ENCODE results near the gene IQGAP1. TPM values are rescaled to one million over a fixed set of nuclear protein-coding genes. Genes with fewer than 3 reads are reported as not detected.

The IQGAP1 gene
- total and polyA plus RNA-seq, 4 donors: 83.0 to 396 (median 189) TPM

GRCh38 chr15:90470453-90470852 is 82.4 kb downstream of the IQGAP1 start:
- ATAC-seq (ENCODE audit: insufficient read depth, low FRiP score): no peak
- WGBS, 2 donors: 43 to 54% methylated on average over 1 of the region's 1 CpG
- Histone ChIP-seq H3K9ac (ENCODE audit: insufficient read depth in 1 of 2, low read length in 2 of 2) (no peak overlapping the region), H3K27me3 (ENCODE audit: control insufficient read depth in 3 of 3, insufficient read depth in 3 of 3, low read length in 2 of 3) (no peaks in the 10 kb centered on the region), H3K4me3 (no peak overlapping the region), H3K36me3 (ENCODE audit: control insufficient read depth in 4 of 4, insufficient read depth in 4 of 4, low read length in 4 of 4) (peaks cover 14 to 55% (median 36%) of the 10 kb centered on the region in 4 donors), H3K27ac (ENCODE audit: low read depth in 1 of 2, low read length in 1 of 2) (no peak overlapping the region), H3K9me3 (ENCODE audit: control insufficient read depth in 4 of 4, insufficient read depth in 3 of 4, low read length in 3 of 4) (no peaks in the 10 kb centered on the region), H3K4me1 (ENCODE audit: control insufficient read depth in 5 of 5, insufficient read depth in 5 of 5, low read length in 5 of 5) (peaks cover 0 to 12% (median 0%) of the 10 kb centered on the region in 5 donors)
- no peak for TF ChIP-seq CTCF (IDR thresholded peaks at IDR 0.05; ENCODE audit: control extremely low read depth, extremely low read depth)
- no peak for DNase-seq

DNA sequence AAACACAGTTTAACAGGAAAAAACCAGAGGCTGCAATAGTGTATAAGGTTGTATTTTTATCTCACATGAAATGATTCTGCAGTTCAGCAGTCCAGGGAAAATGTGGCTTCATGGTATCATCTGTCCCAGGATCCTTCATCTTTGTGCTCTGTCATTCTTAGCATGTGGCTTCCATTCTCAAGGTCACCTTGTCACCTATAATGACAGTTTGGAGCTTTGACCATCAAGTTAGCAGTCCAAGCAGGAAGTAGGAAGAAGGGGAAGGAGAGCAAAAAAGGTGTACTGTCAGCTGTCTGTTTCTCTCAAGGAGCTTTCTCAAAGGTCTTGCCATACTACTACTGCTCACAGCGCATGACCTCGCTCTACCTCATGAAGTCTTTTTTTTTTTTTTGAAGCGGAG is 83.1 kb downstream of the IQGAP1 start:
- no peak overlapping the region for H3K27ac ChIP-seq (ENCODE audit: low read depth in 1 of 2, low read length in 1 of 2)

GRCh38 chr15:90471769-90472168 is 83.7 kb downstream of the IQGAP1 start:
- DNase-seq (no peak), ATAC-seq (ENCODE audit: insufficient read depth, low FRiP score) (no peak)
- Histone ChIP-seq H3K27me3 (ENCODE audit: control insufficient read depth in 3 of 3, insufficient read depth in 3 of 3, low read length in 2 of 3) (no peaks in the 10 kb centered on the region), H3K36me3 (ENCODE audit: control insufficient read depth in 4 of 4, insufficient read depth in 4 of 4, low read length in 4 of 4) (peaks cover 6 to 49% (median 32%) of the 10 kb centered on the region in 4 donors), H3K4me3 (no peak overlapping the region), H3K27ac (ENCODE audit: low read depth in 1 of 2, low read length in 1 of 2) (no peak overlapping the region), H3K9ac (ENCODE audit: insufficient read depth in 1 of 2, low read length in 2 of 2) (no peak overlapping the region), H3K9me3 (ENCODE audit: control insufficient read depth in 4 of 4, insufficient read depth in 3 of 4, low read length in 3 of 4) (no peaks in the 10 kb centered on the region), H3K4me1 (ENCODE audit: control insufficient read depth in 5 of 5, insufficient read depth in 5 of 5, low read length in 5 of 5) (peaks cover 0 to 5% (median 0%) of the 10 kb centered on the region in 5 donors)
- TF ChIP-seq CTCF (IDR thresholded peaks at IDR 0.05; ENCODE audit: control extremely low read depth, extremely low read depth): no peak
- WGBS, 2 donors: 88 to 98% methylated on average over 4 of the region's 4 CpGs

More for the DNA sequence above, 83.1 kb downstream of the IQGAP1 start:
- TF ChIP-seq CTCF (IDR thresholded peaks at IDR 0.05; ENCODE audit: control extremely low read depth, extremely low read depth): no peak
- Histone ChIP-seq H3K4me3 (no peak overlapping the region), H3K27me3 (ENCODE audit: control insufficient read depth in 3 of 3, insufficient read depth in 3 of 3, low read length in 2 of 3) (no peaks in the 10 kb centered on the region), H3K9ac (ENCODE audit: insufficient read depth in 1 of 2, low read length in 2 of 2) (no peak overlapping the region), H3K36me3 (ENCODE audit: control insufficient read depth in 4 of 4, insufficient read depth in 4 of 4, low read length in 4 of 4) (peaks cover 9 to 51% (median 33%) of the 10 kb centered on the region in 4 donors), H3K9me3 (ENCODE audit: control insufficient read depth in 4 of 4, insufficient read depth in 3 of 4, low read length in 3 of 4) (no peaks in the 10 kb centered on the region), H3K4me1 (ENCODE audit: control insufficient read depth in 5 of 5, insufficient read depth in 5 of 5, low read length in 5 of 5) (peaks cover 0 to 6% (median 0%) of the 10 kb centered on the region in 5 donors)
- WGBS, 2 donors: 95 to 99% methylated on average over 3 of the region's 3 CpGs
- no peak for ATAC-seq (ENCODE audit: insufficient read depth, low FRiP score)
- DNase-seq: no peak

Measured in lung (tissue), 12 donors.